Breast epithelium (tissue), 3 donors: ENCODE data around the gene KRTAP5-4.

Source experiments
- POLR2A ChIP-seq: fragments of 450-650 bp; IDR thresholded peaks from one replicate; pipeline ENCODE4 v1.6.1; 2016; ENCODE audit warnings: antibody characterized with exemption, mild to moderate bottlenecking, moderate library complexity
- POLR2AphosphoS5 ChIP-seq, 3 donors: sonication (generic); formaldehyde crosslinking; IDR thresholded peaks; one replicate each; pipeline ENCODE4 v1.6.1; 2017; ENCODE audit warnings: antibody characterized with exemption in 3 of 3
- TF ChIP-seq, protein P1 (sequence below), 3 donors: fragments of 450-650 bp; IDR thresholded peaks; one replicate each; pipeline ENCODE4 v1.5.1; 2016 to 2017; ENCODE audit warnings: antibody characterized with exemption in 3 of 3, mild to moderate bottlenecking in 3 of 3, moderate library complexity in 3 of 3

GRCh38 chr11:1597994-1598380 is 24.0 kb downstream of the KRTAP5-4 start, which contains the start of gene KRTAP5-2:
- no peak for TF ChIP-seq POLR2AphosphoS5 (IDR thresholded peaks at IDR 0.05)
- TF ChIP-seq, protein P1, sequence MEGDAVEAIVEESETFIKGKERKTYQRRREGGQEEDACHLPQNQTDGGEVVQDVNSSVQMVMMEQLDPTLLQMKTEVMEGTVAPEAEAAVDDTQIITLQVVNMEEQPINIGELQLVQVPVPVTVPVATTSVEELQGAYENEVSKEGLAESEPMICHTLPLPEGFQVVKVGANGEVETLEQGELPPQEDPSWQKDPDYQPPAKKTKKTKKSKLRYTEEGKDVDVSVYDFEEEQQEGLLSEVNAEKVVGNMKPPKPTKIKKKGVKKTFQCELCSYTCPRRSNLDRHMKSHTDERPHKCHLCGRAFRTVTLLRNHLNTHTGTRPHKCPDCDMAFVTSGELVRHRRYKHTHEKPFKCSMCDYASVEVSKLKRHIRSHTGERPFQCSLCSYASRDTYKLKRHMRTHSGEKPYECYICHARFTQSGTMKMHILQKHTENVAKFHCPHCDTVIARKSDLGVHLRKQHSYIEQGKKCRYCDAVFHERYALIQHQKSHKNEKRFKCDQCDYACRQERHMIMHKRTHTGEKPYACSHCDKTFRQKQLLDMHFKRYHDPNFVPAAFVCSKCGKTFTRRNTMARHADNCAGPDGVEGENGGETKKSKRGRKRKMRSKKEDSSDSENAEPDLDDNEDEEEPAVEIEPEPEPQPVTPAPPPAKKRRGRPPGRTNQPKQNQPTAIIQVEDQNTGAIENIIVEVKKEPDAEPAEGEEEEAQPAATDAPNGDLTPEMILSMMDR (IDR thresholded peaks at IDR 0.05), result no peak
- TF ChIP-seq POLR2A, result no peak
